ENCODE results near the gene CD300A.

CD300A gene

GRCh38 chr17:74444406-74444805, 22.0 kb upstream of the CD300A start:
- H3K4me1 ChIP-seq (ENCODE audit: control insufficient read depth, insufficient read depth, low read length): peaks cover 5% of the 10 kb centered on the region; the same call in 1 of the 2 replicates
- peaks cover 0 to 33% of the 10 kb centered on the region in 2 experiments; a peak in 2 of 3 replicates for H3K36me3 ChIP-seq (ENCODE audit: control insufficient read depth in 2 of 2, insufficient read depth in 1 of 2, low read length in 2 of 2)
- TF ChIP-seq ZFHX2 (tag by site-specific recombination; conservative IDR thresholded peaks at IDR 0.05) (0 out of 2 replicates have a peak, but pooled peaks have one; percentile 14), ZNF341 (tag by site-specific recombination; IDR thresholded peaks at IDR 0.05; ENCODE audit: low read depth) (peak; percentile 34; the same call in 1 of the 2 replicates), KLF1 (tag by site-specific recombination; IDR thresholded peaks at IDR 0.05) (no peak), ZNF157 (tag by site-specific recombination; IDR thresholded peaks at IDR 0.05) (no peak)
- no peaks in the 10 kb centered on the region for H3K9me3 ChIP-seq (ENCODE audit: control insufficient read depth, insufficient read depth, low read depth, low read length)
- no peak overlapping the region for H3K27ac ChIP-seq (ENCODE audit: extremely low read depth, low read depth, low read length)
- no peak overlapping the region for H3K4me3 ChIP-seq (ENCODE audit: low read depth, low read length)
- POLR2A ChIA-PET: interaction anchor here (1.1 to 2.9 kb wide), 3 partner anchors 10 to 51 kb away, joined by 3 to 12 read pairs (median 3); no protein-coding TSS in a partner anchor
- CTCF ChIA-PET: interaction anchor here (0.9 to 6.2 kb wide), 3 partner anchors 11 to 76 kb away, joined by 3 to 54 read pairs (median 10); no protein-coding TSS in a partner anchor

GRCh38 chr17:74445158-74445557, 21.3 kb upstream of the CD300A start:
- POLR2A ChIA-PET: interaction anchor here (1.5 to 2.9 kb wide), 2 partner anchors 9 to 51 kb away, joined by 3 to 12 read pairs; no protein-coding TSS in a partner anchor
- Histone ChIP-seq H3K36me3 (ENCODE audit: control insufficient read depth in 2 of 2, insufficient read depth in 1 of 2, low read length in 2 of 2) (peaks cover 0 to 25% of the 10 kb centered on the region in 2 experiments; a peak in 2 of 3 replicates), H3K4me1 (ENCODE audit: control insufficient read depth, insufficient read depth, low read length) (peaks cover 5% of the 10 kb centered on the region; the same call in 1 of the 2 replicates), H3K27ac (ENCODE audit: extremely low read depth, low read depth, low read length) (no peak overlapping the region), H3K9me3 (ENCODE audit: control insufficient read depth, insufficient read depth, low read depth, low read length) (no peaks in the 10 kb centered on the region), H3K4me3 (ENCODE audit: low read depth, low read length) (no peak overlapping the region)
- TF ChIP-seq KLF1 (tag by site-specific recombination; IDR thresholded peaks at IDR 0.05) (peak; percentile 52), ZNF37A (tag by site-specific recombination; IDR thresholded peaks at IDR 0.05) (no peak)
- CTCF ChIA-PET: interaction anchor here (0.7 to 6.2 kb wide), 5 partner anchors 8 to 77 kb away, joined by 3 to 54 read pairs (median 6); no protein-coding TSS in a partner anchor

GRCh38 chr17:74446551-74447500, 19.6 kb upstream of the CD300A start:
- POLR2A ChIA-PET: no interaction called here
- H3K9me3 ChIP-seq (ENCODE audit: control insufficient read depth, insufficient read depth, low read depth, low read length): no peaks in the 10 kb centered on the region
- CTCF ChIA-PET: interaction anchor here (1.9 to 6.2 kb wide), 3 partner anchors 9 to 67 kb away, joined by 9 to 54 read pairs (median 10); no protein-coding TSS in a partner anchor
- H3K27ac ChIP-seq (ENCODE audit: extremely low read depth, low read depth, low read length): no peak overlapping the region
- peaks cover 0 to 16% of the 10 kb centered on the region in 2 experiments; a peak in 2 of 3 replicates for H3K36me3 ChIP-seq (ENCODE audit: control insufficient read depth in 2 of 2, insufficient read depth in 1 of 2, low read length in 2 of 2)
- H3K4me1 ChIP-seq (ENCODE audit: control insufficient read depth, insufficient read depth, low read length): peaks cover 5% of the 10 kb centered on the region; the same call in 1 of the 2 replicates
- H3K4me3 ChIP-seq (ENCODE audit: low read depth, low read length): no peak overlapping the region
- TF ChIP-seq ZNF600 (tag by site-specific recombination; IDR thresholded peaks at IDR 0.05) (no peak), ZNF175 (tag by site-specific recombination; IDR thresholded peaks at IDR 0.05) (no peak), ZNF398 (tag by site-specific recombination; IDR thresholded peaks at IDR 0.05) (peak; percentile 55; the same call in 1 of the 2 replicates), ZFHX2 (tag by site-specific recombination; conservative IDR thresholded peaks at IDR 0.05) (peak; percentile 81), ZSCAN5A (tag by site-specific recombination; IDR thresholded peaks at IDR 0.05) (no peak), ZEB2 (tag by site-specific recombination; IDR thresholded peaks at IDR 0.05) (no peak), ZNF292 (tag by site-specific recombination; IDR thresholded peaks at IDR 0.05; ENCODE audit: borderline replicate concordance, low read depth) (no peak), PATZ1 (tag by site-specific recombination; IDR thresholded peaks at IDR 0.05) (no peak), ZNF311 (tag by site-specific recombination; IDR thresholded peaks at IDR 0.05; ENCODE audit: borderline replicate concordance) (no peak), PRDM1 (tag by site-specific recombination; IDR thresholded peaks at IDR 0.05) (no peak), SP2 (tag by site-specific recombination; IDR thresholded peaks at IDR 0.05) (0 out of 2 replicates have a peak, but pooled peaks have one; percentile 9), EGR2 (tag by site-specific recombination; IDR thresholded peaks at IDR 0.05; ENCODE audit: low read depth) (peak; percentile 52), ZNF639 (tag by site-specific recombination; IDR thresholded peaks at IDR 0.05) (no peak), ZNF530 (tag by site-specific recombination; IDR thresholded peaks at IDR 0.05; ENCODE audit: low read depth) (no peak), ZIC2 (tag by site-specific recombination; IDR thresholded peaks at IDR 0.05) (peak; percentile 90), GLIS2 (tag by site-specific recombination; IDR thresholded peaks at IDR 0.05) (no peak), ZNF10 (tag by site-specific recombination; IDR thresholded peaks at IDR 0.05) (no peak), ZNF501 (tag by site-specific recombination; IDR thresholded peaks at IDR 0.05) (no peak), YY2 (tag by site-specific recombination; IDR thresholded peaks at IDR 0.05) (no peak)
